SK-N-MC (cell line): ENCODE measurements around the gene VWA7.
A peak's percentile ranks its signal among the peaks of the same experiment; 100 is the strongest.
"Not testable (repeated sequence)": the region's sequence is repeated elsewhere in the genome, so short reads cannot be mapped to it uniquely, and the experiment has no call there.

Source experiments
- DNase-seq: peaks from one replicate; pipeline ENCODE4 v3.0.0-alpha.2; 2011; ENCODE audit warnings: low read depth, low spot score
- H3K27ac ChIP-seq: fragments of 200-600 bp; sonication (generic); 2 replicates; pipeline ENCODE4 v1.5.1; 2016; ENCODE audit warnings: mixed run types
- H3K36me3 ChIP-seq: fragments of 200-600 bp; sonication (generic); 2 replicates; pipeline ENCODE4 v1.6.1; 2017; ENCODE audit warnings: antibody characterized with exemption, low read length, mixed read lengths; ENCODE audit not compliant: insufficient read depth
- H3K4me3 ChIP-seq: fragments of 200-600 bp; sonication (generic); 2 replicates; pipeline ENCODE4 v1.5.1; 2016
- H3K9ac ChIP-seq: fragments of 200-600 bp; sonication (generic); 2 replicates; pipeline ENCODE4 v1.8.0; 2017; ENCODE audit warnings: mixed run types, mixed read lengths; ENCODE audit not compliant: insufficient read length
- H3K9me3 ChIP-seq: fragments of 200-600 bp; sonication (generic); 2 replicates; pipeline ENCODE4 v1.6.1; 2017; ENCODE audit warnings: low read depth, mild to moderate bottlenecking, antibody characterized with exemption, low read length, moderate library complexity, mixed read lengths
- EZH2 ChIP-seq: fragments of 200-600 bp; sonication (generic); IDR thresholded peaks from one replicate; pipeline ENCODE4 v1.6.1; 2017; ENCODE audit warnings: antibody characterized with exemption
- FOXP2 ChIP-seq: optimal IDR thresholded peaks from 2 replicates; pipeline ENCODE3; 2011; ENCODE audit warnings: mild to moderate bottlenecking, moderate library complexity; ENCODE audit not compliant: insufficient read depth; ENCODE audit errors: extremely low read length, control extremely low read depth
- POLR2AphosphoS5 ChIP-seq: IDR thresholded peaks from 2 replicates; pipeline ENCODE4 v1.6.1; 2012; ENCODE audit warnings: mild to moderate bottlenecking, low read depth, low read length, borderline replicate concordance

Gene VWA7

GRCh38 chr6:31805939-31806469 is 28.9 kb upstream of the VWA7 start:
- H3K27ac ChIP-seq = peak overlapping the region; percentile 88
- H3K36me3 ChIP-seq = peaks cover 23% of the 10 kb centered on the region; the same call in 1 of the 2 replicates
- no peaks in the 10 kb centered on the region for H3K9me3 ChIP-seq
- no peak for DNase-seq
- H3K4me3 ChIP-seq = peak overlapping the region; percentile 97
- no peak for TF ChIP-seq EZH2
- no peak for TF ChIP-seq FOXP2
- TF ChIP-seq POLR2AphosphoS5 = no peak
- peak overlapping the region; percentile 90 for H3K9ac ChIP-seq

GRCh38 chr6:31801031-31801927 is 24.2 kb upstream of the VWA7 start:
- not testable (repeated sequence) for DNase-seq, H3K9ac ChIP-seq, H3K27ac ChIP-seq, H3K9me3 ChIP-seq, H3K4me3 ChIP-seq
- H3K36me3 ChIP-seq = peaks cover 27% of the 10 kb centered on the region; the same call in 1 of the 2 replicates

GRCh38 chr6:31799781-31800180 is 22.7 kb upstream of the VWA7 start:
- Histone ChIP-seq H3K9me3 (no peaks in the 10 kb centered on the region), H3K9ac (no peak overlapping the region), H3K4me3 (no peak overlapping the region), H3K27ac (no peak overlapping the region), H3K36me3 (peaks cover 24% of the 10 kb centered on the region; the same call in 1 of the 2 replicates)
- TF ChIP-seq EZH2 (no peak), FOXP2 (no peak), POLR2AphosphoS5 (no peak)
- DNase-seq = no peak

- Histone ChIP-seq H3K27ac (peak overlapping the region; percentile 79), H3K9me3 (no peaks in the 10 kb centered on the region), H3K36me3 (peaks cover 22% of the 10 kb centered on the region; the same call in 1 of the 2 replicates), H3K9ac (no peak overlapping the region), H3K4me3 (no peak overlapping the region)
- TF ChIP-seq EZH2 = no peak
- no peak for DNase-seq
These were observed 20.5 kb upstream of the VWA7 start for GRCh38 chr6:31797588-31797987.

GRCh38 chr6:31796993-31797385 is 19.9 kb upstream of the VWA7 start:
- peaks cover 28% of the 10 kb centered on the region; the same call in 1 of the 2 replicates for H3K36me3 ChIP-seq
- H3K9me3 ChIP-seq = no peaks in the 10 kb centered on the region
- DNase-seq = no peak
- no peak overlapping the region for H3K9ac ChIP-seq
- peak overlapping the region; percentile 79 for H3K27ac ChIP-seq
- TF ChIP-seq FOXP2 = no peak
- TF ChIP-seq EZH2 = no peak
- no peak for TF ChIP-seq POLR2AphosphoS5
- no peak overlapping the region for H3K4me3 ChIP-seq

- Histone ChIP-seq H3K9ac (peak within 1 kb of the TSS; percentile 98), H3K27ac (peak within 1 kb of the TSS; percentile 86), H3K36me3 (peaks cover 30% of the 10 kb centered on the region), H3K9me3 (no peaks in the 10 kb centered on the region), H3K4me3 (peak within 1 kb of the TSS; percentile 98)
- TF ChIP-seq FOXP2 = no peak
- peak; percentile 59 for TF ChIP-seq POLR2AphosphoS5
- no peak for TF ChIP-seq EZH2
- DNase-seq = no peak
These were observed 18.6 kb upstream of the VWA7 start, which contains the start of gene VARS1 for GRCh38 chr6:31795616-31796298. TSS of gene VARS1 (minus strand) at chr6:31795752. CDS start at chr6:31795217, 535 bp downstream.

- Histone ChIP-seq H3K9me3 (no peaks in the 10 kb centered on the region), H3K4me3 (peak overlapping the region; percentile 98), H3K27ac (peak overlapping the region; percentile 86), H3K9ac (peak overlapping the region; percentile 98), H3K36me3 (peaks cover 37% of the 10 kb centered on the region)
- TF ChIP-seq FOXP2 = no peak
- 0 out of 2 replicates have a peak, but pooled peaks have one; percentile 10 for TF ChIP-seq POLR2AphosphoS5
- no peak for DNase-seq
These were observed 17.9 kb upstream of the VWA7 start for GRCh38 chr6:31794866-31795615.
